H54 (cell line): Measurements from ENCODE around the gene WASHC4.
A peak's percentile ranks its signal among the peaks of the same experiment; 100 is the strongest.

Experiments
- DNase-seq: peaks from one replicate; pipeline ENCODE4 v3.0.0; 2011; ENCODE audit warnings: low spot score, mixed read lengths; ENCODE audit not compliant: insufficient read length
- FAIRE-seq: peaks from 3 replicates; lab custom pipeline; 2011; peaks lifted over from hg19 to GRCh38; lab: Jason Lieb, UNC
- POLR2A ChIP-seq: IDR thresholded peaks from 2 replicates; pipeline ENCODE4 v1.6.1; 2011; ENCODE audit warnings: low read depth, mild to moderate bottlenecking, low read length

Gene WASHC4, protein sequence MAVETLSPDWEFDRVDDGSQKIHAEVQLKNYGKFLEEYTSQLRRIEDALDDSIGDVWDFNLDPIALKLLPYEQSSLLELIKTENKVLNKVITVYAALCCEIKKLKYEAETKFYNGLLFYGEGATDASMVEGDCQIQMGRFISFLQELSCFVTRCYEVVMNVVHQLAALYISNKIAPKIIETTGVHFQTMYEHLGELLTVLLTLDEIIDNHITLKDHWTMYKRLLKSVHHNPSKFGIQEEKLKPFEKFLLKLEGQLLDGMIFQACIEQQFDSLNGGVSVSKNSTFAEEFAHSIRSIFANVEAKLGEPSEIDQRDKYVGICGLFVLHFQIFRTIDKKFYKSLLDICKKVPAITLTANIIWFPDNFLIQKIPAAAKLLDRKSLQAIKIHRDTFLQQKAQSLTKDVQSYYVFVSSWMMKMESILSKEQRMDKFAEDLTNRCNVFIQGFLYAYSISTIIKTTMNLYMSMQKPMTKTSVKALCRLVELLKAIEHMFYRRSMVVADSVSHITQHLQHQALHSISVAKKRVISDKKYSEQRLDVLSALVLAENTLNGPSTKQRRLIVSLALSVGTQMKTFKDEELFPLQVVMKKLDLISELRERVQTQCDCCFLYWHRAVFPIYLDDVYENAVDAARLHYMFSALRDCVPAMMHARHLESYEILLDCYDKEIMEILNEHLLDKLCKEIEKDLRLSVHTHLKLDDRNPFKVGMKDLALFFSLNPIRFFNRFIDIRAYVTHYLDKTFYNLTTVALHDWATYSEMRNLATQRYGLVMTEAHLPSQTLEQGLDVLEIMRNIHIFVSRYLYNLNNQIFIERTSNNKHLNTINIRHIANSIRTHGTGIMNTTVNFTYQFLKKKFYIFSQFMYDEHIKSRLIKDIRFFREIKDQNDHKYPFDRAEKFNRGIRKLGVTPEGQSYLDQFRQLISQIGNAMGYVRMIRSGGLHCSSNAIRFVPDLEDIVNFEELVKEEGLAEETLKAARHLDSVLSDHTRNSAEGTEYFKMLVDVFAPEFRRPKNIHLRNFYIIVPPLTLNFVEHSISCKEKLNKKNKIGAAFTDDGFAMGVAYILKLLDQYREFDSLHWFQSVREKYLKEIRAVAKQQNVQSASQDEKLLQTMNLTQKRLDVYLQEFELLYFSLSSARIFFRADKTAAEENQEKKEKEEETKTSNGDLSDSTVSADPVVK

DNA sequence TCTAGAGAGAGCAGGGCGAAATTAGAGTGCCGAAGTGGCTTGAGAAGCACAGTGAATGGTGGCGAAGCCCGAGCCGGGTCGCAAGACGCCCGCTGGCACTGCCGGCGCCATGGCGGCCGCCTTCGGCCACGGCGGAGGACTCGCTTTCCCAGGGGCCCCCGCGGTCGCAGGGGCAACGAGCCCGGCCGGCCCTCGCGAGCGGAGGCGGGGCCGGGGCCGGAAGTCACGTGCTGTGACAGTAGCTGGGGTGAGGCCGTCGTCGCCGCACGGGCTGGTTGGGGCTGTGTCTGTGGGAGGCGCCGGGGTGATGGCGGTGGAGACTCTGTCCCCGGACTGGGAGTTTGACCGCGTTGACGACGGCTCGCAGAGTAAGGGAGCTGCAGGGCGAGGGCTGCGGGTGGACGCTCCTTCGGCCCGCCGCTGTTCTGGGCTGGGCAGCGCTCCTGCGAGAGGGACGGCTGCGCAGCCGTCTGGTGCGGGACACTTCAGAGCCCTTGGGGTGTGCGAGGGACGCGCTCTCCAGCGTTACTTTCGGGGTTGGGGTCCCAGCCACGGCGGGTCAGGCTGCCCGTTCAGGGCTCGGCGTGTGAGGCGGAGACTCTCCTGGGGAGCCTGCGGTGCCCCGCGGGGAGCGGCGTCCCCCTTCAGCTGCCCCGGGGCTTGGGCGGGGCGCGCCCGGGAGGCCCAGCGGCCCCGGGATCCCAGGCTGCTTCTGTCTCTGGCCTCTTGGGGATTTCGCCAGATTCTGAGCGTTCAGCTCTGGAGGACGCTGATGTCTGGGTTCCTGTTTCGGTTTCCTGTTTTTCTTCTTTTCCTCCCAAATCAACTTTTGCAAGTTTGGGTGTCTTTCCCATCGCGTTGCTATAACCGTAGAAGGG is at the start of gene WASHC4:
Gene WASHC4 (plus strand): TSS at position 238 of the 878 bp plus-strand sequence. CDS start 70 bp downstream, at position 308.
- TF ChIP-seq POLR2A = peak; percentile 98
- FAIRE-seq (peak; percentile 84), DNase-seq (peak; percentile 86)

DNA sequence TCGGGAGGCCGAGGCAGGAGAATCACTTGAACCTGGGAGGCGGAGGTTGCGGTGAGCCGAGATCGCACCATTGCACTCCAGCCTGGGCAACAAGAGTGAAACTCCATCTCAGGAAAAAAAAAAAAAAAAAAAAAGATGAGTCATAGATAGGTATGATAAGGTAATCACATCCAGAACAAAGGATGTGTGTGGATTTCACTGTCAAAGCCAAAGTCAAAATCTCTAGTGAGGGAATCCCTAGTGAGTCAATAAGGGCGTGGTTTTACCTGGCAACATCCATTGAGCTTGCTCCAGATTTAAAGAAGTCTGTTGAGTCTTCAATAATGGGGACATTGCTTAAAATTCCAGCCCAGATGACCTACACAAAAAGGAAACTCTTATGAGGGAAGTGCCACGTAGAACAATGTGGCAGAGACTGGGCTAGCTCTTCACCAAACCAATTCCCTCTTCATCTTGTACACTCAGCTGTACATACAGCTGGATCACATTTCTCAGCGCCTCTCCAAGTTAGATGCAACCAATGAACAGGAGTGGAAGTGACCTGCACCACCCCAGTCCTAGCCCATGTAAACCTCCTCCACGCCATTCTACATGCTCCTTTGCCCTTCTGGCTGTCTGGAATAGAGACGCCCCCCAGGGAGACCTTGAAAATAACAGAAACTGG is 46.7 kb upstream of the WASHC4 start:
- DNase-seq = no peak
- TF ChIP-seq POLR2A = no peak
- no peak for FAIRE-seq

DNA sequence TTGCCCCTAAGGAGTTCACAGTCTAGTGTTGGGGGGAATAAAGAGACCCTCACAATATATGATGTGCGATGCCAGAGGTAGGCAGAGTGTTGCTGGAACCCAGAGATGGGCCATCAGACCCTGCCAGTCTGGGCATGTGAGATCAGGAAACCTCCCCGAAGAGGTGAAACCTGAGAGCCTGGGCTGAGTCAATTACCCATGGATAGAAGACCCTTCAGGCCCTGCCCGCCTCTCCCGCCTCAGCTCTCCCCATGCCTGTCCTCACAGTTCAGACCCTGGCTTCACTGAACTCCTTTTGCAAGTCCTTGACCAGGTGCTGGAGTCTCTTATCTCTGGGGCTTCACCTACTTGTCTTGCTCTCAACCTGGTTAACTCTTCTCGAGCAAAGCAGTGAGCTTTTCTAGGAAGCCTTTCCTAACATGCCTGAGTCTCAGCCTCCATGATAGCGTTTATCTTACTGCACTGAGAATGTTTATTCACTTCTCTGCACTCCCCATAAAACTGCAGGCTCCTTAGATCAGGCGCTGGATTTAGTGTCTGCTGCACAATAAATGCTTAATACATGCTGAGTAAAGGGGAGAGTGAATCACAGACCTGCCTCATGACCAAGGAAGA is 42.9 kb upstream of the WASHC4 start:
- no peak for TF ChIP-seq POLR2A
- FAIRE-seq (no peak), DNase-seq (no peak)

- FAIRE-seq (no peak), DNase-seq (no peak)
- no peak for TF ChIP-seq POLR2A
Measured at GRCh38 chr12:105067511-105068031, 40.0 kb upstream of the WASHC4 start.

- FAIRE-seq = no peak
- no peak for TF ChIP-seq POLR2A
- DNase-seq = no peak
Measured at GRCh38 chr12:105069936-105070702, 37.4 kb upstream of the WASHC4 start.

DNA sequence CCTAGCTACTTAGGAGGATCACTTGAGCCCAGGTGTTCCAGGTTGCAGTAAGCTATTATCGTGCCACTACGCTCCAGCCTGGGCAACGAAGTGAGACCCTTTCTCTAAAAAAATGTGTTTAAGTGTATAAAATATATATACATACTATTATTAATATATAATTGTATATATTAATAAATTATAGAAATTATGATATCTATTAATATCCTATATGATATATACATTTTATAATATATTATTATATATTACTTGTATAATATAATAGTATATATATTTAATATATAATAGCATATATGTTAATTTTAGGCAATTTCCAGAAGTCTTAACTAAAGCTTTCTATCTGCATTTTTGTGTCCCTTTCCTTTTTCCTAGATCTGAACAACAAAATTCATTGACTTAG is 35.5 kb upstream of the WASHC4 start:
- no peak for TF ChIP-seq POLR2A
- FAIRE-seq (no peak), DNase-seq (no peak)

DNA sequence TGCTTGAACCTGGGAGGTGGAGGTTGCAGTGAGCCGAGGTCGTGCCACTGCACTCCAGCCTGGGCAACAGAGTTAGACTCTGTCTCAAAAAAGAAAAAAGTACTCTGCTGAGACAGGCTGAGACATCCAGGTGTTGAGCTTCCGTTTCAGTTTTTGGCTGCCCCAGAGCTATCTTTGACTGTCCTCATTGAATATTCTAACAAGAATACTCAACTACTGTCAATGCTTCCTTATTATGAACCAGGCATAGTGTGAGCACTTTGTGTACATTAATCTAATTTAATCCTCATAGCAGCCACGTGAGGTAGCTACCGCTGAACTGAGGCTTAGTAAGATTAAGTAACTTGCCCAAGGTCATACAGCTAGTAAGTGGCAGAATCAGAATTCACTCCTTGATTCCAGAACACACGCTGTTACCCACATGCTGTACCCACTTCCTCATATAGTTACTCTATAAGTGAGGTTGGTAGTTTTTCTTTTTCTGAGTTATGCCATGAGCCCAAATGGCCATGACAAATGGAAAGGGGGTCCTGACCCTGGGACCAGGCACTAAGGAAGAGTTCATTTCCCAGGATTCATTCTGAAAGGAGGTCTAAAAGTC is 34.5 kb upstream of the WASHC4 start:
- DNase-seq (no peak), FAIRE-seq (no peak)
- TF ChIP-seq POLR2A = no peak

DNA sequence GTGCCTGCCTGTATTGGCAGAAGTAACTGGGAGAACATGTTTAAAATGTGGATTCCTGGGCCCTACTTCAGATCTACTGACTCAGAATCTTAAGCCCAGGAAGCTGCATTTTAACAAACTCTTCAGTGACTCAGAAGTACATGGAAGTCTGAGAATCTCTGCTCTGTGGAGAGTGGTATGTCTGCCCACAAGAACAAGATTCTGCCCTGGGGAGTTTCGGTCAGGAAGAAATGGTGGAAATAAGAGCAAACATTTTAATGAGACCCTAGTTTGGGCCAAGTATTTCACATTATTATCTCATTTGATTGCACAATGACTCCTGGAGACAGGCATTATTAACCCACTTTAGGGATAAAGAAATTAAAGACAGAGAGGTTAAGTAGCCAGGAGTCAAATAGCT is 31.4 kb upstream of the WASHC4 start:
- no peak for TF ChIP-seq POLR2A
- DNase-seq = no peak

DNA sequence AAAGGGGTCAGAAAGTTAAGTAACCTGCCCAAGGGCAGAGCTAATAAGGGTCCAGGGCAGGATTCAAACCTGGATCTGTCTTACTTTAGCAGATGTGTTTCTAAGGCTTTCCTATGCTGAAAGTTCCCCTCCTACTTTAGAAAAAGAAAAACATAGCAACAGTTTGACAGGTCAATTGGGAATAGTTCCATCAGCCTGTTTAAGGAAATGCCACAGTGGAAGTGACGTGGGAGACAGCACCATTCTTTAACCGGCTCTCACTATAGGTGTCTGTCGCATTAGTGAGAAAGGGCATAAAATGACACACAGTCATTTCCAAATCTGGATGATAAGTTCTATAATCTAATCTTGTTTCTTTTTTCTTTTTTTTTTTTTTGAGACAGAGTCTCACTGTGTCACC is 30.6 kb upstream of the WASHC4 start:
- no peak for FAIRE-seq
- no peak for DNase-seq
- no peak for TF ChIP-seq POLR2A

More for the DNA sequence above, 31.4 kb upstream of the WASHC4 start:
- no peak for FAIRE-seq

GRCh38 chr12:105077435-105077834 is 30.1 kb upstream of the WASHC4 start:
- no peak for TF ChIP-seq POLR2A
- no peak for FAIRE-seq
- DNase-seq = no peak
